ENCODE results near the gene GNG7. TPM values are rescaled to one million over a fixed set of nuclear protein-coding genes. Genes with fewer than 3 reads are reported as not detected.

The GNG7 gene
- polyA plus RNA-seq, 1 donor (not counting 4 experiments of a cell fraction or from before 2014, with no cell fraction given): 0.01 TPM

GRCh38 chr19:2587001-2587719 lies 115.3 kb downstream of the GNG7 start:
- no peak for TF ChIP-seq EZH2 (IDR thresholded peaks at IDR 0.05; ENCODE audit: low read length)
- TF ChIP-seq CTCF (optimal IDR thresholded peaks at IDR 0.05 in 1 of 3, IDR thresholded peaks at IDR 0.05 in 1 of 3, conservative IDR thresholded peaks at IDR 0.05 in 1 of 3; ENCODE audit: extremely low read depth in 1 of 3, insufficient read depth in 2 of 3, low read length in 3 of 3): no peak
- no peak overlapping the region for H3K4me3 ChIP-seq (ENCODE audit: control insufficient read depth in 2 of 3, extremely low read depth in 1 of 3, insufficient read depth in 2 of 3, low read depth in 1 of 3, low read length in 3 of 3)
- no peak overlapping the region for H3K9ac ChIP-seq (ENCODE audit: control insufficient read depth, extremely low read depth, insufficient read depth, low read length)
- H3K27me3 ChIP-seq (ENCODE audit: control insufficient read depth, extremely low read depth, insufficient read depth, low read length): no peaks in the 10 kb centered on the region
- dilution Hi-C loops (cut with MboI; ENCODE audit: extremely low pct_ligation_motif_present, low sequenced_read_pairs): no loop called here
- no peak overlapping the region for H3K4me2 ChIP-seq (ENCODE audit: control insufficient read depth, extremely low read depth, insufficient read depth, low read depth, low read length)
- no peak overlapping the region for H3K27ac ChIP-seq (ENCODE audit: control insufficient read depth, insufficient read depth, low read length)
- H2AFZ ChIP-seq (ENCODE audit: control insufficient read depth, low read length): no peak overlapping the region
- H3K9me3 ChIP-seq (ENCODE audit: control insufficient read depth, low read depth, low read length): no peaks in the 10 kb centered on the region
- H3K9me1 ChIP-seq (ENCODE audit: control insufficient read depth, extremely low read depth, insufficient read depth, low read length): no peaks in the 10 kb centered on the region
- H3K36me3 ChIP-seq (ENCODE audit: control insufficient read depth in 2 of 2, extremely low read depth in 1 of 2, insufficient read depth in 2 of 2, low read length in 2 of 2): no peaks in the 10 kb centered on the region
- H4K20me1 ChIP-seq (ENCODE audit: control insufficient read depth, extremely low read depth, insufficient read depth, low read length): no peaks in the 10 kb centered on the region
- no peaks in the 10 kb centered on the region for H3K79me2 ChIP-seq (ENCODE audit: control insufficient read depth, insufficient read depth, low read length)
- FAIRE-seq (no peak), DNase-seq (ENCODE audit: low read depth, low spot score) (no peak)
- H3K4me1 ChIP-seq (ENCODE audit: control insufficient read depth, extremely low read depth, insufficient read depth, low read length): no peaks in the 10 kb centered on the region

DNA sequence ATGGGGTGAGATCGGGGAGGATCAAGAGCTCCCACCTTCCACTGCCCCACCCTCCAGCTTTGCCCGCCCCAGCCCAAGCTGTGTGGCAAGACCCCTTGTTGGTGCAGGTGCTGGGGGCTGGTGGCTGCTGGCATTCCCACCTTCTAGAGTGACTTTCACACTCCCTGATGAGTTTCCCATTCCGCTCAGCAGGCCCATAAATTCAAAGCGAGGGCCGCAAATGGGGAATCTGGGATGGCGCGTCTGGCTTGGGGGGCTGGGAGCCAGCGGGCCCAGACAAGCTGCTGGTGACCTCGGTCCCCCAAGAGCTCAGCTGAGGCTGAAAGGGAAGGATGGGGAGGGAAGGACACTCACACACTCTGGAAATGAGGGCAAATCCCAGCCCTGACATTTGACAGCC lies 116.3 kb downstream of the GNG7 start:
- no peaks in the 10 kb centered on the region for H4K20me1 ChIP-seq (ENCODE audit: control insufficient read depth, extremely low read depth, insufficient read depth, low read length)
- no peaks in the 10 kb centered on the region for H3K79me2 ChIP-seq (ENCODE audit: control insufficient read depth, insufficient read depth, low read length)
- H3K9me3 ChIP-seq (ENCODE audit: control insufficient read depth, low read depth, low read length): no peaks in the 10 kb centered on the region
- H3K36me3 ChIP-seq (ENCODE audit: control insufficient read depth in 2 of 2, extremely low read depth in 1 of 2, insufficient read depth in 2 of 2, low read length in 2 of 2): no peaks in the 10 kb centered on the region
- no peaks in the 10 kb centered on the region for H3K27me3 ChIP-seq (ENCODE audit: control insufficient read depth, extremely low read depth, insufficient read depth, low read length)
- DNase-seq (ENCODE audit: low read depth, low spot score): no peak
- H3K9me1 ChIP-seq (ENCODE audit: control insufficient read depth, extremely low read depth, insufficient read depth, low read length): no peaks in the 10 kb centered on the region
- no peak overlapping the region for H3K27ac ChIP-seq (ENCODE audit: control insufficient read depth, insufficient read depth, low read length)
- TF ChIP-seq CTCF (optimal IDR thresholded peaks at IDR 0.05 in 1 of 3, IDR thresholded peaks at IDR 0.05 in 1 of 3, conservative IDR thresholded peaks at IDR 0.05 in 1 of 3; ENCODE audit: extremely low read depth in 1 of 3, insufficient read depth in 2 of 3, low read length in 3 of 3) (no peak), EZH2 (IDR thresholded peaks at IDR 0.05; ENCODE audit: low read length) (no peak)
- H3K4me1 ChIP-seq (ENCODE audit: control insufficient read depth, extremely low read depth, insufficient read depth, low read length): no peaks in the 10 kb centered on the region
- no peak overlapping the region for H3K9ac ChIP-seq (ENCODE audit: control insufficient read depth, extremely low read depth, insufficient read depth, low read length)
- H3K4me3 ChIP-seq (ENCODE audit: control insufficient read depth in 2 of 3, extremely low read depth in 1 of 3, insufficient read depth in 2 of 3, low read depth in 1 of 3, low read length in 3 of 3): no peak overlapping the region
- H2AFZ ChIP-seq (ENCODE audit: control insufficient read depth, low read length): no peak overlapping the region
- FAIRE-seq: no peak
- dilution Hi-C loops (cut with MboI; ENCODE audit: extremely low pct_ligation_motif_present, low sequenced_read_pairs): no loop called here
- H3K4me2 ChIP-seq (ENCODE audit: control insufficient read depth, extremely low read depth, insufficient read depth, low read depth, low read length): no peak overlapping the region
